ENCODE data around the gene CTNNA3.

Gene CTNNA3

DNA sequence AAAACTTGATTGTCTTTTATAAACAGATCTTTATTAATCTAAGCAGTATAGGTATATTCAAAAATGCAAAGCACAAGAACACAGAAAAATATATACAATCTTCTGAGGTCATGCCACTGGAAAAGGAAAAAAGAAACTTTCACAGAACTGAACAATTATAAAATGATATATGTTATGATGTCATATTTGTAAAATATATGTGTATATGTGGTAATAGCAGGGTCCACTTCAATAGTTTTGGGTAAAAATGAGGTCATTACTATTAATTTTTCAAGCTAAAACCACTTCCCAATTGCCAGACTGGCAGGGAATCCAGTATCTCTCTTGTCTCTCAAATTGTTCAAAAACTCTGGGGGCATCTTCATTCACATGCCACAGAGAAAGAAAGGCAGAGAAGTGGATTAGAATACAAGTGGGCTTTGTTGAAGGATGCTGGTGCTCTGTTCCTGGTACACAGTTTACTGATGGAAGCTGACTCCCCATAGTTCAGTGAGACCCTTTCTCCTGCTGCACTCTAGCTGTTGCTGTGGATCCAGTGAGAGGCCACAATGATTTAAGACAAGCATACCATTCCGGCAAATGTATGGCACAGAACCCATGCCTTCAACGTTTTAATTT, 19.7 kb downstream of the CTNNA3 start:
- TF ChIP-seq, protein P1, sequence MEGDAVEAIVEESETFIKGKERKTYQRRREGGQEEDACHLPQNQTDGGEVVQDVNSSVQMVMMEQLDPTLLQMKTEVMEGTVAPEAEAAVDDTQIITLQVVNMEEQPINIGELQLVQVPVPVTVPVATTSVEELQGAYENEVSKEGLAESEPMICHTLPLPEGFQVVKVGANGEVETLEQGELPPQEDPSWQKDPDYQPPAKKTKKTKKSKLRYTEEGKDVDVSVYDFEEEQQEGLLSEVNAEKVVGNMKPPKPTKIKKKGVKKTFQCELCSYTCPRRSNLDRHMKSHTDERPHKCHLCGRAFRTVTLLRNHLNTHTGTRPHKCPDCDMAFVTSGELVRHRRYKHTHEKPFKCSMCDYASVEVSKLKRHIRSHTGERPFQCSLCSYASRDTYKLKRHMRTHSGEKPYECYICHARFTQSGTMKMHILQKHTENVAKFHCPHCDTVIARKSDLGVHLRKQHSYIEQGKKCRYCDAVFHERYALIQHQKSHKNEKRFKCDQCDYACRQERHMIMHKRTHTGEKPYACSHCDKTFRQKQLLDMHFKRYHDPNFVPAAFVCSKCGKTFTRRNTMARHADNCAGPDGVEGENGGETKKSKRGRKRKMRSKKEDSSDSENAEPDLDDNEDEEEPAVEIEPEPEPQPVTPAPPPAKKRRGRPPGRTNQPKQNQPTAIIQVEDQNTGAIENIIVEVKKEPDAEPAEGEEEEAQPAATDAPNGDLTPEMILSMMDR (conservative IDR thresholded peaks at IDR 0.05; ENCODE audit: low read depth, low read length) = no peak
- DNase-seq (ENCODE audit: low read depth) = no peak
- H3K4me3 ChIP-seq (ENCODE audit: low read length) = no peak overlapping the region

DNA sequence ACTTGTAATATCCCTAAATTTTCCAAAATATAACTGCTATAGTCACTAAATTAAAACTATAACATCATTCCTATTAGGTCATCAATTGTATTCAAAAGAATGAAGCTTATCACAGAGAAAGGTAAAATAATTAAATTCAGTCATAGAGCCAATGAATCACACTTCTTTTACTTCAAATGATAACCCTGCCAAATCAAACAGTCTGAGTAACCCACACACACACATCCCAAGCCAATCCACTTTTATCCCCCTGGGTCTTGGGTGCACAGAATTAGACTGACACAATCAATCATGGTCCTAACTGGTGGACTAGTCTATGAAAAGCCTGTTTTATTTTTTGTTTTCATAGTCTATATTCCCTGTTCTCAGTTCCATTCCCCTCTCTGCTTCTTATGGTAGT, 25.6 kb downstream of the CTNNA3 start:
- no peak for DNase-seq (ENCODE audit: low read depth)
- TF ChIP-seq, protein P1 (conservative IDR thresholded peaks at IDR 0.05; ENCODE audit: low read depth, low read length) = no peak
- H3K4me3 ChIP-seq (ENCODE audit: low read length) = no peak overlapping the region

DNA sequence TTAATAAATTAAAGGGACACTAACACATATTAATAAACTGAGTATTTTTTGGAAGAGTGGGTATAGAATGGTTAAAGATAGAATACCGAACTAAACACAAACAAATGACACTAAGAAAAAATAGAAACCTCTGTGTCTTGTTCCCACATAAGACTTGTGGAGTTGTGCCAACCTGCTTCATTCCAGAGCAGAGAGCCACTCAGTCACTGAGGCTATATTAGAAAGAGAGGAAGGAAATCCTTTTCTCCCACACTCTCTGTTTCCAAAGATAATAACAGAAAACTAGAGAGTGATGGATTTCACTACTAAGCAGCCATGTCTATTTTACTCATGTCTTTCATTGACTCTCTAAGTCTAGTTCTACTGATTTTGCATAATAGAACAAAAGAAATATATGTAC, 26.0 kb downstream of the CTNNA3 start:
- TF ChIP-seq, protein P1 (conservative IDR thresholded peaks at IDR 0.05; ENCODE audit: low read depth, low read length) = no peak

DNA sequence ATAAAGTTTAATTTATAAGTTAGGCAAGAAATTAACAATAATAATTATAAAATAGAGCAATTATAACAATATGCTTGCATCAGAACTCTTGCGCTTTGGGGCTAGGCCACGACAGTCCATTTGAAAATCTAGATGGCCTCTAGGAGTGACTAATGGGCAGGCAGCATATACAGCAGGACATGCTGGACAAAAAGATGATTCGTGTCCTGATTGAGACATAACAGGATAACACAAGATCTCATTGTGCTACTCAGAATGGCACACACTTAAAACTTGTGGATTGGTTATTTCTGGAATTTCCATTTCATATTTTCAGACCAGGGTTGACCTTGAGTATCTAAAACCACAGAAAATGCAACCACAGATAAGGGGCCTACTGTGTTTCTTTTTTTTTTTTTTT, 27.5 kb downstream of the CTNNA3 start:
- DNase-seq (ENCODE audit: low read depth) = peak; percentile 18
- no peak overlapping the region for H3K4me3 ChIP-seq (ENCODE audit: low read length)
- TF ChIP-seq, protein P1 (conservative IDR thresholded peaks at IDR 0.05; ENCODE audit: low read depth, low read length) = no peak

More for the DNA sequence above, 26.0 kb downstream of the CTNNA3 start:
- no peak overlapping the region for H3K4me3 ChIP-seq (ENCODE audit: low read length)
- no peak for DNase-seq (ENCODE audit: low read depth)

DNA sequence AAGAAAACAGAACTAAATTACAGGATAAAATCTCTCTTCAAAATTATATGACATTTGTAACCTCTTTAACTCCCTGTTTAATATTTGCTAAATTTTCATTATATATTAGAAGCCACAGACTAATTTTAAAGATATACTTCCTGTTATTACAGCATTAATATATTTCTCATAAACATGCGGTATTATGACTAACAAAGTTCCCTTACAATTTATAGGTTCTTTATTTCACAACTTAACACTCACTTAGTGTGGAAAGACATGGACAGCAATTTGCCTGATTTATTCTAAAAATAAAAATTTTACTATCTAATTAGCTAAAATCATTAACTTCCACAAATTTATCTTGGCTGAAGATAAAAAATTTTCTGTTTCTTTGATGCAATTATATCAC, 29.0 kb downstream of the CTNNA3 start:
- no peak overlapping the region for H3K4me3 ChIP-seq (ENCODE audit: low read length)
- TF ChIP-seq, protein P1 (conservative IDR thresholded peaks at IDR 0.05; ENCODE audit: low read depth, low read length) = no peak
- no peak for DNase-seq (ENCODE audit: low read depth)

DNA sequence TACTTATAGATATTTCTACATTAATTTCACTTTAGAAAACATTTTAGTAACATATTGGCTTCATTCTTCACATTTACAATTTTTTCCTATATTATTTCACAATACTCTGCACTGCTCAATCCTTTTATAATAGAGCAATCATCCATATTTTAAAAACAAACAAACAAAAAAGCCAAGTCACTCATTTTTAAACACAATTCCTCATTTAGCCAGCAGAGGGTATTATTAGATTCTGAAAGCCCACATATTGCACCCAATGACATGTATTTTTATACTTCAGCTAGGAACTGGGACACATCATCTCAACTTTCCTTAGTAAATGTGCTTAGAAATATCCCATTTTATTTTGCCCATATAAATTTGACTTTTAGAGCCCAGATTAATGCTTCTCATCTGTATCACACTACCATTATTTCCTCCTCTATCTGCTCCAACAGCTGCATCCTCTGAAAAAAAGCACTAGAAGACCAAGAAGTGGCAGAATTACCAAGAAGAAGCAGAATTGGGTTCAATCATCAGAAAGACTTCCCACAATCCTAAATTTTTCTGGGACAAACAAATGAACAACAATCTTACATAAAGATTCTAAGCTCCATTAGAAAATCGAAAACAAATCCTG, 29.5 kb downstream of the CTNNA3 start:
- no peak for DNase-seq (ENCODE audit: low read depth)
- no peak overlapping the region for H3K4me3 ChIP-seq (ENCODE audit: low read length)
- TF ChIP-seq, protein P1 (conservative IDR thresholded peaks at IDR 0.05; ENCODE audit: low read depth, low read length) = peak; percentile 48

DNA sequence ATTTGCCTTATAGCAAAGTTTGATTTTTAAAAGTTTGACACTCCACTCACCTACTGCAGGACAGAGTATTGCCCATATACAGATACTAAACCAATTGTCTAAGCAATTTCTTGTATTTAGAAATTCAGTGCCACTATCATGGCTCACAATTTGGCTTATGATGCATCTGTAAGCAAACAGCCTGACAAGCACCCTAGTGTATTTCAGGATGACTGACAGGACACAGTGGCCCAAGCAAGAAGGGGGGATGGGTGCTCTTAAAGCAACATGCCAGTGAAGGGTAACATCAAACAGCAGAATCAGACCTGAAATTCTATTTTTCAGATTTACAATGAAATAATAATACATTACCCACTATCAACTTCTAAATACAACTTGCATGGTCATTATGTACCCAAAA, 30.5 kb downstream of the CTNNA3 start:
- no peak for DNase-seq (ENCODE audit: low read depth)
- TF ChIP-seq, protein P1 (conservative IDR thresholded peaks at IDR 0.05; ENCODE audit: low read depth, low read length) = no peak
- no peak overlapping the region for H3K4me3 ChIP-seq (ENCODE audit: low read length)

Data from retinal pigment epithelial cell (primary cell).